Activated B cell treated with CpG ODN at 0.5 μM for 24 hours (primary cell): ENCODE results near the gene PGP. TPM values are rescaled to one million over a fixed set of nuclear protein-coding genes. Genes with fewer than 3 reads are reported as not detected.

ENCODE experiments used
- ATAC-seq: fragments of 200-7000 bp; cut with Tn5 transposase; one replicate; pipeline ENCODE4 v1.10.0; 2021; ENCODE audit warnings: low read depth, mild to moderate bottlenecking, moderate library complexity
- CTCF ChIA-PET: fragments of 350-600 bp; sonication (Branson Sonifier 250); formaldehyde crosslinking; loops from one replicate; lab custom pipeline; 2021; ENCODE audit warnings: antibody characterized with exemption; lab: Charles Lee
- POLR2A ChIA-PET: fragments of 350-600 bp; sonication (Branson Sonifier 250); formaldehyde crosslinking; loops from one replicate; lab custom pipeline; 2021; ENCODE audit warnings: antibody characterized with exemption; lab: Charles Lee
- DNase-seq: peaks from one replicate; pipeline ENCODE4 v3.0.0; 2022
- H3K27ac Mint-ChIP-seq: one replicate; pipeline ENCODE4 v1.8.0; 2020; ENCODE audit warnings: mixed read lengths
- H3K27me3 Mint-ChIP-seq: one replicate; pipeline ENCODE4 v1.8.0; 2021; ENCODE audit warnings: mixed read lengths
- H3K36me3 Mint-ChIP-seq: one replicate; pipeline ENCODE4 v1.8.0; 2021; ENCODE audit warnings: low read depth, mixed read lengths
- H3K4me1 Mint-ChIP-seq: one replicate; pipeline ENCODE4 v1.8.0; 2021; ENCODE audit warnings: mixed read lengths
- H3K4me3 Mint-ChIP-seq: one replicate; pipeline ENCODE4 v1.8.0; 2020; ENCODE audit warnings: mild to moderate bottlenecking, mixed read lengths
- H3K9me3 Mint-ChIP-seq: one replicate; pipeline ENCODE4 v1.8.0; 2020; ENCODE audit warnings: mixed read lengths
- CTCF ChIP-seq: fragments of 200-600 bp; IDR thresholded peaks from one replicate; pipeline ENCODE4 v1.8.0; 2022; ENCODE audit warnings: antibody characterized with exemption, mild to moderate bottlenecking
- intact Hi-C: fragments of 100-400 bp; cut with micrococcal nuclease; formaldehyde crosslinking; loops from one replicate; pipeline ENCODE4 v1.15.1; 2024
- total RNA-seq: library from RNA; stranded (reverse); gene quantifications from 2 replicates; pipeline ENCODE4 v1.2.3, GENCODE V29; 2022

Gene PGP
- total RNA-seq, 1 donor from 2014 or later = 10.4 TPM

- peak overlapping the region; percentile 90 for H3K27ac Mint-ChIP-seq
- H3K4me3 Mint-ChIP-seq = peak overlapping the region; percentile 55
- peaks cover 38% of the 10 kb centered on the region for H3K4me1 Mint-ChIP-seq
- intact Hi-C loops = loop anchor here (5.0 to 10.0 kb wide), 2 partner anchors 234 to 388 kb away; no protein-coding TSS in a partner anchor
- DNase-seq (no peak), ATAC-seq (peak; percentile 15)
- POLR2A ChIA-PET = interaction anchor here (2.0 to 4.0 kb wide), 2 partner anchors 100 to 254 kb away, joined by 6 to 61 read pairs; partner anchors contain the start of gene TRAF7
- no peaks in the 10 kb centered on the region for H3K9me3 Mint-ChIP-seq
- no peaks in the 10 kb centered on the region for H3K27me3 Mint-ChIP-seq
- no peak for TF ChIP-seq CTCF
- peaks cover 51% of the 10 kb centered on the region for H3K36me3 Mint-ChIP-seq
- CTCF ChIA-PET = interaction anchor here (2.7 kb wide), 1 partner anchor 58 kb away, joined by 34 read pairs; no protein-coding TSS in a partner anchor
Observed at GRCh38 chr16:2253293-2253692, 38.7 kb upstream of the PGP start.

GRCh38 chr16:2252806-2253148 is 38.1 kb upstream of the PGP start:
- TF ChIP-seq CTCF = no peak
- Mint-ChIP-seq H3K9me3 (no peaks in the 10 kb centered on the region), H3K4me3 (peak overlapping the region; percentile 55), H3K27ac (peak overlapping the region; percentile 90), H3K4me1 (peaks cover 38% of the 10 kb centered on the region), H3K27me3 (no peaks in the 10 kb centered on the region), H3K36me3 (peaks cover 46% of the 10 kb centered on the region)
- CTCF ChIA-PET = interaction anchor here (2.7 kb wide), 1 partner anchor 58 kb away, joined by 34 read pairs; no protein-coding TSS in a partner anchor
- ATAC-seq (peak; percentile 19), DNase-seq (no peak)
- POLR2A ChIA-PET = interaction anchor here (0.5 to 4.0 kb wide), 8 partner anchors 14 to 848 kb away, joined by 5 to 61 read pairs (median 7); partner anchors contain the start of genes CASKIN1 and TRAF7
- intact Hi-C loops = loop anchor here (5.0 to 10.0 kb wide), 2 partner anchors 235 to 388 kb away; no protein-coding TSS in a partner anchor

- H3K4me1 Mint-ChIP-seq = peaks cover 35% of the 10 kb centered on the region
- ATAC-seq (peak; percentile 90), DNase-seq (peak; percentile 85)
- intact Hi-C loops = loop anchor here (1.0 to 10.0 kb wide), 9 partner anchors 17 to 387 kb away; partner anchors contain the start of genes ABCA3, E4F1 and RNPS1
- ChIA-PET CTCF (interaction anchor here (0.9 to 2.7 kb wide), 13 partner anchors 15 to 356 kb away, joined by 3 to 34 read pairs (median 4); partner anchors contain the start of genes CASKIN1, MLST8, PGP and TRAF7), POLR2A (interaction anchor here (0.5 to 4.0 kb wide), 26 partner anchors 10 to 909 kb away, joined by 3 to 61 read pairs (median 5); partner anchors contain the start of genes CASKIN1, E4F1, MLST8 and PGP)
- H3K27me3 Mint-ChIP-seq = no peaks in the 10 kb centered on the region
- H3K4me3 Mint-ChIP-seq = peak within 1 kb of the TSS; percentile 86
- no peak for TF ChIP-seq CTCF
- H3K27ac Mint-ChIP-seq = peak within 1 kb of the TSS; percentile 90
- no peaks in the 10 kb centered on the region for H3K9me3 Mint-ChIP-seq
- peaks cover 35% of the 10 kb centered on the region for H3K36me3 Mint-ChIP-seq
Observed at GRCh38 chr16:2251296-2252111, 36.9 kb upstream of the PGP start, which contains the start of gene ECI1. Gene ECI1 (minus strand): TSS chr16:2251587. CDS start chr16:2251566, 21 bp downstream.

- ChIA-PET CTCF (interaction anchor here (1.0 to 2.7 kb wide), 11 partner anchors 19 to 357 kb away, joined by 3 to 34 read pairs (median 3); partner anchors contain the start of genes MLST8, PGP and TRAF7), POLR2A (interaction anchor here (0.5 to 4.0 kb wide), 18 partner anchors 9 to 1032 kb away, joined by 3 to 61 read pairs (median 6); partner anchors contain the start of genes CASKIN1, CCNF, E4F1 and MLST8)
- intact Hi-C loops = loop anchor here (1.0 to 10.0 kb wide), 9 partner anchors 18 to 386 kb away; partner anchors contain the start of genes ABCA3, E4F1 and RNPS1
- ATAC-seq (no peak), DNase-seq (no peak)
- TF ChIP-seq CTCF = no peak
- peak overlapping the region; percentile 86 for H3K4me3 Mint-ChIP-seq
- no peaks in the 10 kb centered on the region for H3K9me3 Mint-ChIP-seq
- peaks cover 33% of the 10 kb centered on the region for H3K36me3 Mint-ChIP-seq
- peaks cover 35% of the 10 kb centered on the region for H3K4me1 Mint-ChIP-seq
- H3K27me3 Mint-ChIP-seq = no peaks in the 10 kb centered on the region
- H3K27ac Mint-ChIP-seq = peak overlapping the region; percentile 87
Observed at GRCh38 chr16:2250652-2251295, 36.1 kb upstream of the PGP start.
